Neural progenitor cell (in vitro differentiated cells): Measurements from ENCODE around the gene B9D1. TPM values are rescaled to one million over a fixed set of nuclear protein-coding genes. Genes with fewer than 3 reads are reported as not detected.

Experiments used
- DNase-seq: peaks from one replicate; pipeline ENCODE4 v3.0.0-alpha.2; 2016; ENCODE audit warnings: low spot score
- H2AFZ ChIP-seq: fragments of 200-600 bp; sonication (generic); replicated peaks from 2 replicates; pipeline ENCODE4 v1.6.1; 2016; ENCODE audit warnings: antibody characterized with exemption
- H3F3A ChIP-seq: fragments of 200-600 bp; sonication (generic); 2 replicates; pipeline ENCODE4 v1.6.1; 2016; ENCODE audit warnings: antibody characterized with exemption, low read depth
- H3K27ac ChIP-seq: fragments of 200-600 bp; sonication (generic); 2 replicates; pipeline ENCODE4 v1.5.1; 2016; ENCODE audit warnings: mild to moderate bottlenecking
- H3K27me3 ChIP-seq: fragments of 200-600 bp; sonication (generic); 2 replicates; pipeline ENCODE4 v1.6.1; 2016; ENCODE audit warnings: mild to moderate bottlenecking, moderate library complexity
- H3K36me3 ChIP-seq: fragments of 200-600 bp; sonication (generic); 2 replicates; pipeline ENCODE4 v1.5.1; 2016
- H3K4me1 ChIP-seq: fragments of 200-600 bp; sonication (generic); 2 replicates; pipeline ENCODE4 v1.6.1; 2016; ENCODE audit warnings: mixed run types
- H3K4me2 ChIP-seq: fragments of 200-600 bp; sonication (generic); 2 replicates; pipeline ENCODE4 v1.6.1; 2016
- H3K4me3 ChIP-seq: fragments of 200-600 bp; sonication (generic); 2 replicates; pipeline ENCODE4 v1.5.1; 2016
- H3K79me2 ChIP-seq: fragments of 200-600 bp; sonication (generic); 2 replicates; pipeline ENCODE4 v1.6.1; 2016; ENCODE audit warnings: low read depth
- H3K9ac ChIP-seq: fragments of 200-600 bp; sonication (generic); 2 replicates; pipeline ENCODE4 v1.6.1; 2016
- H3K9me3 ChIP-seq: fragments of 200-600 bp; sonication (generic); 2 replicates; pipeline ENCODE4 v1.5.1; 2016; ENCODE audit warnings: low read depth
- H4K20me1 ChIP-seq: fragments of 200-600 bp; sonication (generic); 2 replicates; pipeline ENCODE4 v1.6.1; 2016; ENCODE audit warnings: low read depth
- H3K27ac Mint-ChIP-seq: 3 replicates; pipeline ENCODE4 v1.8.0; 2021; ENCODE audit warnings: mixed read lengths
- H3K27me3 Mint-ChIP-seq: 2 replicates; pipeline ENCODE4 v1.8.0; 2022; ENCODE audit warnings: low read depth, mild to moderate bottlenecking, inconsistent platforms, moderate library complexity, mixed read lengths; ENCODE audit not compliant: insufficient read depth
- H3K36me3 Mint-ChIP-seq: 3 replicates; pipeline ENCODE4 v1.8.0; 2021; ENCODE audit warnings: mixed read lengths
- H3K4me1 Mint-ChIP-seq: 3 replicates; pipeline ENCODE4 v1.8.0; 2021; ENCODE audit warnings: mixed read lengths
- H3K4me3 Mint-ChIP-seq: 3 replicates; pipeline ENCODE4 v1.8.0; 2021; ENCODE audit warnings: mild to moderate bottlenecking, moderate library complexity, mixed read lengths
- H3K9me3 Mint-ChIP-seq: 3 replicates; pipeline ENCODE4 v1.8.0; 2020; ENCODE audit warnings: mixed read lengths
- EZH2 ChIP-seq: fragments of 200-600 bp; sonication (generic); IDR thresholded peaks from 2 replicates; pipeline ENCODE4 v1.6.1; 2017; ENCODE audit warnings: antibody characterized with exemption, mild to moderate bottlenecking, moderate library complexity
- EZH2phosphoT487 ChIP-seq: fragments of 200-600 bp; sonication (generic); IDR thresholded peaks from 2 replicates; pipeline ENCODE4 v1.6.1; 2017; ENCODE audit warnings: antibody characterized with exemption
- total RNA-seq: library from RNA; depleted of rRNA; stranded (reverse); fragments of >200 nt; gene quantifications from 2 replicates; pipeline ENCODE4 v1.2.3, GENCODE V29; 2015; ENCODE audit warnings: low replicate concordance
- TF ChIP-seq, protein P1 (sequence below): fragments of 200-600 bp; sonication (generic); IDR thresholded peaks from 2 replicates; pipeline ENCODE4 v1.5.1; 2017; ENCODE audit warnings: antibody characterized with exemption, mild to moderate bottlenecking

The B9D1 gene
- total RNA-seq, 1 donor from 2014 or later = 15.1 TPM

DNA sequence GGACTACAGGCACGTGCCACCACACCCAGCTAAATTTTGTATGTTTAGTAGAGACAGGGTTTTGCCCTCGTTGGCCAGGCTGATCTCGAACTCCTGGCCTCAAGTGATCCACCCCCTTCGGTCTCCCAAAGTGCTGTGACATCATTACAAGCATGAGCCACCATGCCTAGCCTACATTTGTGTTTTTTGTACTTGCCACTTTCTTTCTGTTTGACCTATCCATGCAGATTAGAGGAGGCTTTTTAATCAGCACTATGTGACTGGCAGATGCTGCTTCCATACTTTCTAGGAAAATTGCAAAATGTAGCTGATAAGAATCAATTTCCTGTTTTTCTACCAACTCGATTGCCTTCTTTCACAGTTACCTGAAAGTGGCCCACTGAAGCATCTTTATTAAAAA is 57.3 kb downstream of the B9D1 start:
- no peak overlapping the region for H3K27ac ChIP-seq
- H3F3A ChIP-seq = no peaks in the 10 kb centered on the region
- H2AFZ ChIP-seq = no peak overlapping the region
- TF ChIP-seq EZH2phosphoT487 = no peak
- TF ChIP-seq, protein P1, sequence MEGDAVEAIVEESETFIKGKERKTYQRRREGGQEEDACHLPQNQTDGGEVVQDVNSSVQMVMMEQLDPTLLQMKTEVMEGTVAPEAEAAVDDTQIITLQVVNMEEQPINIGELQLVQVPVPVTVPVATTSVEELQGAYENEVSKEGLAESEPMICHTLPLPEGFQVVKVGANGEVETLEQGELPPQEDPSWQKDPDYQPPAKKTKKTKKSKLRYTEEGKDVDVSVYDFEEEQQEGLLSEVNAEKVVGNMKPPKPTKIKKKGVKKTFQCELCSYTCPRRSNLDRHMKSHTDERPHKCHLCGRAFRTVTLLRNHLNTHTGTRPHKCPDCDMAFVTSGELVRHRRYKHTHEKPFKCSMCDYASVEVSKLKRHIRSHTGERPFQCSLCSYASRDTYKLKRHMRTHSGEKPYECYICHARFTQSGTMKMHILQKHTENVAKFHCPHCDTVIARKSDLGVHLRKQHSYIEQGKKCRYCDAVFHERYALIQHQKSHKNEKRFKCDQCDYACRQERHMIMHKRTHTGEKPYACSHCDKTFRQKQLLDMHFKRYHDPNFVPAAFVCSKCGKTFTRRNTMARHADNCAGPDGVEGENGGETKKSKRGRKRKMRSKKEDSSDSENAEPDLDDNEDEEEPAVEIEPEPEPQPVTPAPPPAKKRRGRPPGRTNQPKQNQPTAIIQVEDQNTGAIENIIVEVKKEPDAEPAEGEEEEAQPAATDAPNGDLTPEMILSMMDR = no peak
- no peak for TF ChIP-seq EZH2
- DNase-seq = no peak
- H3K27me3 Mint-ChIP-seq = peaks cover 5% of the 10 kb centered on the region
- peaks cover 12% of the 10 kb centered on the region for H3K79me2 ChIP-seq
- H3K9me3 Mint-ChIP-seq = no peaks in the 10 kb centered on the region
- H3K4me2 ChIP-seq = no peak overlapping the region
- H3K9me3 ChIP-seq = no peaks in the 10 kb centered on the region
- H4K20me1 ChIP-seq = peaks cover 53% of the 10 kb centered on the region
- H3K9ac ChIP-seq = no peak overlapping the region
- H3K36me3 ChIP-seq = no peaks in the 10 kb centered on the region
- H3K27ac Mint-ChIP-seq = no peak overlapping the region
- no peak overlapping the region for H3K4me3 ChIP-seq
- peaks cover 13% of the 10 kb centered on the region for H3K36me3 Mint-ChIP-seq
- H3K4me3 Mint-ChIP-seq = no peak overlapping the region
- H3K4me1 ChIP-seq = no peaks in the 10 kb centered on the region
- H3K4me1 Mint-ChIP-seq = peaks cover 20% of the 10 kb centered on the region
- H3K27me3 ChIP-seq = no peaks in the 10 kb centered on the region

DNA sequence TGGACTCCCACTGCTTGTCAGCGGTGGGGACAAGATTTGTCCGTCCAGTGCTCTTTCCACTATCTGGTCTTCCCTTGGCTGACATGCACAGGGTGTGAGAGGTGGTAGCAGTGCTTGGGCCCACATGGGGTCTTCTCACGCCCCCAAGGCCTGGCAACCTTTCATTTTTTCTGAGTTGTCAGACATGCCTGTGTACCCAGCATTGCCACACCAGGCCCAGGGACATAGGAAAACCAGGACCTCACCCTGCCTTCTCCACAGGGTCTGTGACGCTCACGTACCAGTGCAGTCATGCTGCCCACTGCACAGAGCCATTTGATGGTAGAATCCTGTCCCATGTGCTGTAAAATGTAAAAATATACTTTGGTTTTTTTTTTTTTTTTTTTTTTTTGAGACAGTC is 57.8 kb downstream of the B9D1 start:
- Histone ChIP-seq H2AFZ (no peak overlapping the region), H3K9me3 (no peaks in the 10 kb centered on the region)
- no peak for DNase-seq

DNA sequence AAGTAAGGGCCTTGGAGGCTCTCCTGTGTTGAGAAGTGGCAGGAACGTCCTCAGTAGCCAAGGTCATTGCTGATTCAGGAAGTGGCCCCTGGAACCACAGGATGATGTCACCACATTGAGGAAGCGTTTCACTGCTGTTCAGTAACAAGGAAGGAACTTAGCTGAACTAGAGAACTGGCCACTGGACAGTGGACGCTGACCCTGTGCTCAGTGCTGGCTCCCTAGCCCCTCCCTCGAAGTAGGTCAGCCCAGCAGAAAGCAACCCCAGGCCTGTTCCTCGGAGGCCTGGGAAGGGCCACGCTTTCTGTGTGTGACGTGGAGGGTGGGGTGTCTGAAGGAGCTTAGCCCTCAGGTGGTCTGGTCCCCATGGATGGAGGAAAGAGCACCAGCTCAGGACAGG is 58.3 kb downstream of the B9D1 start:
- Histone ChIP-seq H3K27me3 (no peaks in the 10 kb centered on the region), H3K4me2 (no peak overlapping the region), H3K79me2 (peaks cover 12% of the 10 kb centered on the region), H3K27ac (no peak overlapping the region), H3K4me1 (peaks cover 9% of the 10 kb centered on the region), H3K36me3 (no peaks in the 10 kb centered on the region), H2AFZ (no peak overlapping the region), H4K20me1 (peaks cover 59% of the 10 kb centered on the region), H3K4me3 (no peak overlapping the region), H3K9me3 (no peaks in the 10 kb centered on the region), H3K9ac (no peak overlapping the region), H3F3A (peaks cover 7% of the 10 kb centered on the region)
- H3K9me3 Mint-ChIP-seq = no peaks in the 10 kb centered on the region
- H3K36me3 Mint-ChIP-seq = peaks cover 7% of the 10 kb centered on the region
- H3K4me1 Mint-ChIP-seq = peaks cover 22% of the 10 kb centered on the region
- DNase-seq = no peak
- H3K27ac Mint-ChIP-seq = no peak overlapping the region
- TF ChIP-seq EZH2phosphoT487 (no peak), EZH2 (no peak)
- TF ChIP-seq, protein P1 = no peak
- H3K4me3 Mint-ChIP-seq = no peak overlapping the region
- H3K27me3 Mint-ChIP-seq = peaks cover 5% of the 10 kb centered on the region

More for the DNA sequence above, 57.8 kb downstream of the B9D1 start:
- Histone ChIP-seq H3K4me2 (no peak overlapping the region), H3F3A (peaks cover 2% of the 10 kb centered on the region), H3K79me2 (peaks cover 12% of the 10 kb centered on the region), H3K4me1 (peaks cover 3% of the 10 kb centered on the region), H4K20me1 (peaks cover 53% of the 10 kb centered on the region), H3K27ac (no peak overlapping the region), H3K36me3 (no peaks in the 10 kb centered on the region), H3K4me3 (no peak overlapping the region), H3K9ac (no peak overlapping the region), H3K27me3 (no peaks in the 10 kb centered on the region)
- Mint-ChIP-seq H3K9me3 (no peaks in the 10 kb centered on the region), H3K27me3 (peaks cover 5% of the 10 kb centered on the region), H3K27ac (no peak overlapping the region), H3K4me1 (peaks cover 22% of the 10 kb centered on the region), H3K4me3 (no peak overlapping the region), H3K36me3 (peaks cover 11% of the 10 kb centered on the region)
- TF ChIP-seq EZH2 = no peak

DNA sequence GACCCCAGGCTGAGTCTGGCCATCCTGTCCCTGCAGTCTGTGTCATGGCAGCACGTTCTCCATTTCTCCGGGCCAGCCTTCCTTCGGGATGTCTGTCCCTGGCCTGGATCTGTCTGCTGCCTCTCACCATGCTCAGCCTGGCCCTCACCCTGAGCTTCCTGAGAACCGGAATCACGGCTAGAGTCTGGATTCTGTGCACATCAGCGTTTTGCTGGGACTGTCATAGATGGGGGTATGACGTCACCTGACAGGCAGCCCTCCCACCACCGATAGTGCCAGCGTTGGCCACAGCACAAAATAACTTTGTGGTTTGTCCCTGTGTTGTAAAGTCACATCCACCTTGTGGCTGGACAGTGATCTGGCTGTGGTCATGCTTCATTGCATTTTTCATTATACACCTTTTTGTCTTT is 59.2 kb downstream of the B9D1 start:
- H3K4me3 Mint-ChIP-seq = no peak overlapping the region
- Histone ChIP-seq H3K36me3 (no peaks in the 10 kb centered on the region), H3K9me3 (no peaks in the 10 kb centered on the region), H3K4me3 (no peak overlapping the region), H3K4me2 (no peak overlapping the region), H4K20me1 (peaks cover 67% of the 10 kb centered on the region), H3K4me1 (peaks cover 17% of the 10 kb centered on the region), H3K79me2 (peaks cover 12% of the 10 kb centered on the region), H3K9ac (no peak overlapping the region), H3K27me3 (no peaks in the 10 kb centered on the region), H3F3A (peaks cover 15% of the 10 kb centered on the region), H2AFZ (no peak overlapping the region), H3K27ac (no peak overlapping the region)
- peaks cover 29% of the 10 kb centered on the region for H3K4me1 Mint-ChIP-seq
- H3K36me3 Mint-ChIP-seq = peaks cover 5% of the 10 kb centered on the region
- no peak overlapping the region for H3K27ac Mint-ChIP-seq
- TF ChIP-seq EZH2 = no peak
- TF ChIP-seq, protein P1 = no peak
- no peak for TF ChIP-seq EZH2phosphoT487
- no peaks in the 10 kb centered on the region for H3K9me3 Mint-ChIP-seq
- DNase-seq = no peak
- peaks cover 5% of the 10 kb centered on the region for H3K27me3 Mint-ChIP-seq
